Effector memory CD4-positive, alpha-beta T cell (primary cell): ENCODE data around the gene UMOD.

Source experiments
- DNase-seq, 3 donors: peaks; one replicate each; pipeline ENCODE4 v3.0.0-alpha.2; 2020
- H3K27ac ChIP-seq: 2 replicates; pipeline ENCODE4 v1.7.0; 2013; ENCODE audit warnings: mild to moderate bottlenecking, low read length, moderate library complexity; ENCODE audit not compliant: insufficient read depth, poor library complexity, severe bottlenecking
- H3K27me3 ChIP-seq: replicated peaks from 2 replicates; pipeline ENCODE4 v1.7.0; 2013; ENCODE audit warnings: mild to moderate bottlenecking, low read length; ENCODE audit not compliant: insufficient read depth, control insufficient read depth, poor library complexity, severe bottlenecking
- H3K36me3 ChIP-seq: 2 replicates; pipeline ENCODE4 v1.7.0; 2013; ENCODE audit warnings: mild to moderate bottlenecking, low read length, moderate library complexity; ENCODE audit not compliant: control insufficient read depth, insufficient read depth
- H3K4me1 ChIP-seq: 2 replicates; pipeline ENCODE4 v1.7.0; 2013; ENCODE audit warnings: low read length, mild to moderate bottlenecking; ENCODE audit not compliant: control insufficient read depth, insufficient read depth, poor library complexity, severe bottlenecking
- H3K4me3 ChIP-seq: 2 replicates; pipeline ENCODE4 v1.7.0; 2013; ENCODE audit warnings: low read length, low read depth, mild to moderate bottlenecking; ENCODE audit not compliant: insufficient read depth, poor library complexity, severe bottlenecking
- H3K9me3 ChIP-seq: 2 replicates; pipeline ENCODE4 v1.7.0; 2013; ENCODE audit warnings: mild to moderate bottlenecking, low read length, moderate library complexity; ENCODE audit not compliant: control insufficient read depth

The UMOD gene

DNA sequence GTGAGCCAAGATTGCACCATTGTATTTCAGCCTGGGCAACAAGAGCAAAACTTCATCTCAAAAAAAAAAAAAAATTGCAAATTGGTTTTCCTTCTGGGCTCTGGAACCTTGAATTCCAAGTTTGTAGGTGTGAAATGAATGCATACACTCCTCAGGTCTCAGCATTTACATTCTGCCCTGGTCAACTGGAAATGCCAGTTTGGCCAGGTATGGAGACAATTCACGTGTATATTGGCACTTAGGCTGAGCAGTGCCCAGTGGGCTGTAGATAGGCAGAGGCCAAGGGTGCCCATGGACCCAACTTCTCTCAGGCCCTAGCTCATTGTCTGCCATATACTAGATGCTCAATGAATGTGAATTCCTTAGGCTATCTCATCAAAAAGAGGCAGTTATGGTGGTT lies 36.3 kb upstream of the UMOD start:
- H3K36me3 ChIP-seq: no peaks in the 10 kb centered on the region
- H3K4me1 ChIP-seq: no peaks in the 10 kb centered on the region
- DNase-seq: no peak
- H3K27me3 ChIP-seq: no peaks in the 10 kb centered on the region
- H3K27ac ChIP-seq: no peak overlapping the region
- H3K9me3 ChIP-seq: no peaks in the 10 kb centered on the region
- H3K4me3 ChIP-seq: no peak overlapping the region

DNA sequence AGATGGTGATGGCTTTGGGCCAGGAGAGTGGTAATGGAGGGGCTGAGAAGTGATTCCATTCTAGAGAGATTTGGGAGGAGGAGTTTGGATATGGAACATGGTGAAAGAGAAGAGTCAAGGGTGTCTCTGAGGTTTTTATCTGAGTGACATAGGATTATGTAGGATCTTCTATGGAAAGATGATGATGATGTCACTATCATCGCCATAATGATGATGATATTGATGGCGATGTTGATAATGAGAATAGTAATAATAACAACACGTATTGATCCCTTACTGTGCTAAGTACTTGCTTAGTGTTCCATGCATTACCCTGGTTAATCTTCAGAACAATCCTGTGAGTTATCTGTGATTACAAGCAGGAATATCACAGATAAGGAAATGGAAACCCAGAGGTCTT lies 35.5 kb upstream of the UMOD start:
- Histone ChIP-seq H3K27me3 (no peaks in the 10 kb centered on the region), H3K27ac (no peak overlapping the region), H3K4me3 (no peak overlapping the region), H3K4me1 (no peaks in the 10 kb centered on the region), H3K36me3 (no peaks in the 10 kb centered on the region), H3K9me3 (no peaks in the 10 kb centered on the region)
- DNase-seq: no peak

DNA sequence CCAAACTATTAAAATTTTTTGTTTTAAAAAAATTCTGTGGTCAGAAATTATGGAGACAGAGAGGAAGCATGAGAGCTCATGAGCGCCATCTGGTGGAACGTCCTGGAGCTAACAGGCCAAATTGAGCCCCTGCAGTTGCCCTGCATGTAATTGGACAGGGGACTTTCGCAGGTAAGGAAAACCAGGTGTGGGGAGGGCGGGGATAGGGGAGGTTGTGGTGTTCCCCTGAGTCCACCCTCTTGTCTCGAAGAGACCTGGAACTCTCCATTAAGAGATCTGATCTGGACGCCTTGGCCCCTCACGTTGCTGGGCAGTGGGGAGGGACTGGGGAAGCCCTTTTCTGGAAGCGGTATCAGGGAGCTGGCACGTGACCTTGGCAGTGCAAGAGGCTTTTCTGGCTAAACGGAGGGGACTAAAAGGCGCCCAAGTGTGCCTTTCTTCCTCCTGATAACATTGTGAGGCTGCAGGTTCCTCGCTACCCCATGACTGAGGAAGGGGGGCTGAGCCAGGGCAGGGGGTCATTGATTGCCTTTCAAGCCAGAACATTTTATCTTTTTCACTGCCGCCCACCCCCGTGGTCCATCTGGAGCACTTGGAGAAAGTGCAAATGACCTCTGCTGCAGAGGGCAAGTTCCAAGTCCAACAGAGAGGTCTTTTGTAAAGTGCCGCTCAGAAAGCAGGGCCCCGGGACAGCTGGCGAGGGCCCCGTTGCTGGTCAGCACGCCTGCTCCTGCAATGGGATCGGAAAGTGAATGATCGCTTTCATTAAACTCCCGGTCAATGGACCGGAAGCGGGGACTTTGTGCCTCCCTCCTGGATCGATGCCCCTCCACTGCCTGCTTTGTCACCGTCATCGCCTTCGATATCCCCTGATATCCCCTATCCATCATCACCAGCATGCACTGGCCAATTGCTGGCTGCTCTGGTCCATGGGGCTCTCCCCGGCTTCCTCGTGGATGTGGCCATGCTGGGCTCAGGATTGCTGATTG lies 33.6 kb upstream of the UMOD start:
- H3K27ac ChIP-seq: no peak overlapping the region
- DNase-seq: peak in 2 of 3 donors; percentile 4 to 26
- H3K36me3 ChIP-seq: no peaks in the 10 kb centered on the region
- no peak overlapping the region for H3K4me3 ChIP-seq
- H3K9me3 ChIP-seq: no peaks in the 10 kb centered on the region
- no peaks in the 10 kb centered on the region for H3K4me1 ChIP-seq
- H3K27me3 ChIP-seq: no peaks in the 10 kb centered on the region

DNA sequence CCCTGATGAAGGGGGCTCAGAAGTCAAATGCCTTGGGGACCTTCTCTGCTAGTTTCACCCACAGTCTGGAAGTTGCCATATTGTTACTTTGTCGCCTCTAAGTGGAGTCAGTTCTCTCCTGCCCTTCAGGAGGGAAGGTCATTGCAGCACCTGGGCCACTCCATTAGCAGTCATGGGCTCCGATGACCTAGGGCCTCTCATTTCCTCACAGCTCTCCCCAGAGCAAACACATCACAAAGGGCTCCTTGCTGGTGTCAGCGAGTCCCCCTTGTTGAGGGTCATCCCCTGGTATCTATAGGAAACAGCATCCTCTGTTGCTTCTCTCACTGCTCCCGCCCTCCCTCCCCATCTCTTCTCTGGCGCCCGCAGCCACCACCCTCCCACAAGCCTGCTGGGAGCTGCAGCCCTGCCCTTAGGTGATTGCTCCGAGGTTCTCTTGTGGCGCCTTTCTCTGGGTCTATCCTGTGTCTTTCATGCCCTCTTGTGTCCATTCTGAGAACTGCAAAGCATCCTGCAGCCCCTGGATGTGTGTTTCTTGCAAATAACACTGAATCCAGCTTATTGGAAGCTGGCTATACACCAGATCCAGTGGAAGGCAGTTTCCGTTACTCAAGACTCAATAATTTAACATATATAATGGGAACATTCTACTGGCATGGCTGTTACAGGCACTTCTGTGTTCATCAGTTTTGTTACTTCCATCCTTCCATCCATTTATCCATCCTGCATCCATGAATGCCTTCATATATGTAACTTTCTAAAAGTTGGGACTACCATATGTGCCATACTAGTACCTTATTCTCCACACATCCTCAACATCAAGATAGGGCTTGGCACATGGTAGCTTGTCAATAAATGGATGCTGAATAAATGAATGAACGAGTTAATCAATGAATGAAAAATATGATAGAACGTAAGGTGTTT lies 30.9 kb upstream of the UMOD start:
- no peaks in the 10 kb centered on the region for H3K36me3 ChIP-seq
- no peaks in the 10 kb centered on the region for H3K4me1 ChIP-seq
- H3K9me3 ChIP-seq: no peaks in the 10 kb centered on the region
- H3K27ac ChIP-seq: no peak overlapping the region
- DNase-seq: peak in 1 of 3 donors; percentile 1
- H3K27me3 ChIP-seq: no peaks in the 10 kb centered on the region
- no peak overlapping the region for H3K4me3 ChIP-seq

DNA sequence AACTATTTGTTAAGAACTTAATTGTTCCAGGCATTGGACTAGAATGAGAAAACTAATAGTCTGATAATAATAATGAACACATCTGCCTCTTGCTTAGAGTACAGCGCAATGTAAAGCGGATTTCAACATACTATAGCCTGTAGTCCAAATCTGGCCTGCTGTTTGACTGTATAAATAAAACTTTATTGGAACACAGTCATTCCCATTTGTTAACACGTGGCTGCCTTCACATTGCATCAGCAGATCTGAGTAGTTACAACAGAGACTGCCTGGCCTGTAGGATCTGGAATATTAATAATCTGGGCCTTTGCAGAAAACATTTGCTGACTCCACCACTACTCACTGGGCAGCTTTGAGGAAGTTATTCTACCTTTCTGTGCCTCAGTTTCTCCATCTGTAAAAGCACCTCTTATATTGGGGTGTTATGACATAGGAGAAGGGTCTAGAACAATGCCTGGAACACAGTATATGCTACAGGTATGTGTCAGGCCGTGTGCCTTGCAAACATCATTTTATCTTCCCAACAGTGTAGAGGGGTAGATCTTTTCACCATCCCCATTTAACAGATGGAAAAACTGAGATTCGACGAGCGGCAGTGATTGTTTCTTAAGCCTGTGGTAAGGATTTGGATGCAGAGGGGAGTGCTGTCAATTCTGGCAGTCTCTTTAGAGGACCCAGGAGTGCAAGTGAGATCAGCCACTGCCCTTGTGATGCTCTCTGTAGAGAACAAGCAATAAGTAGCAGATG lies 29.9 kb upstream of the UMOD start:
- Histone ChIP-seq H3K9me3 (no peaks in the 10 kb centered on the region), H3K4me3 (no peak overlapping the region), H3K27ac (no peak overlapping the region), H3K36me3 (no peaks in the 10 kb centered on the region), H3K27me3 (no peaks in the 10 kb centered on the region), H3K4me1 (no peaks in the 10 kb centered on the region)
- DNase-seq: no peak

DNA sequence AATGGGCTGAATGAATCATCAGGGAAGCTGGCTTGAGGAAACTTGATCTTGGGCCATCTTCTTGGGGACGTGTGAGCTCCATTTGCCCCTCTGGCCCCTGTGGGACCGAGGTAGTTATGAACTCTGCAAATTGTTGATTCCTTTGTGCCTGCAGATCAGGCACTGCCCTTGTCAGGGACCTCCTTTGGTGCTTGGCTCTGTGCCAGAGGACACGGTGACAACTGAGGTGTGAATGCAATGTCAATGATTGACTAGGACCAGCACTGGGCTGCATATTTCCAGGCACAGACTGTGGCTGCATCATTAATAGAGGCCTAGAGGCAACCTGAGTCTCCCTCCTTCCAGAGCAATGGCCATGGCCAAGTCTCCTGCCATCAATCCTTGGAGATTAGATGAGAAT lies 28.3 kb upstream of the UMOD start:
- Histone ChIP-seq H3K4me1 (no peaks in the 10 kb centered on the region), H3K36me3 (no peaks in the 10 kb centered on the region), H3K27me3 (no peaks in the 10 kb centered on the region), H3K9me3 (no peaks in the 10 kb centered on the region), H3K4me3 (no peak overlapping the region), H3K27ac (no peak overlapping the region)
- no peak for DNase-seq

DNA sequence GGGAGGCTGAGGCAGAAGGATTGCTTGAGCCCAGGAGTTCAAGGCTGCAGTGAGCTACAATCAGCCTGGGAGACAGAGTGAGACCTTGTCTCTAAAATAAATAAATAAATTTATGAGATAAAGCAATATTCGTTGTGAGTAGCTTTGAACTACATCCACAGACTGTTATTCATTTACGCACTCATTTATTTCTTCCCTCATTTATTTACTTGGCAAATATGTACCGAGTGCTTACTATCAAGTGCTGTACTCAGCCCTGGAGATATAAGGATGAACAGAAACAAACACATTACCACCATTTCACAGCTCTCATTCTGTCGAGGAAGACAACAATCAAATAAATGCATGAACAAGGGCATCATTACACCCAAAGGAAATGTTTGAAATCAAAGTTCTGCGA lies 24.7 kb upstream of the UMOD start:
- no peaks in the 10 kb centered on the region for H3K27me3 ChIP-seq
- no peaks in the 10 kb centered on the region for H3K9me3 ChIP-seq
- no peak overlapping the region for H3K4me3 ChIP-seq
- no peak for DNase-seq
- H3K27ac ChIP-seq: no peak overlapping the region
- no peaks in the 10 kb centered on the region for H3K4me1 ChIP-seq
- H3K36me3 ChIP-seq: no peaks in the 10 kb centered on the region

DNA sequence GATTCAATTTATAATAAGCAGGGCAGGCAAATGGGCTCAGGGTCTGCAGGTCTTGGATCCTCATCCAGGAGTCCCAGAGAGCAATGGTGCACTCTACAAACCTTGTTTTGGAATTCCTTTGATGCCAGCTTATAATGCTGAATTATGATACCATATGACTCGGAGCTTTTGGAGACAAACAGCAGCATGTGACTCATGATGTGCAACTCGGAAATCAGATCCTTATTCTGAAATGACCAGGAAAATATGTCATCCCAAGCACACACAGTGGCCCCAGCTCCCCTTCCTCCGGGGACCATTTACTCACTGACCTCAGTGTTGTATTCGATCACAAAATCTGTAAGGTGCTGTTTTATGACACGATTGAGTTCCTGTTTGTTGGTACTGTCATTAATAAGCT lies 20.2 kb upstream of the UMOD start:
- H3K4me3 ChIP-seq: no peak overlapping the region
- H3K4me1 ChIP-seq: no peaks in the 10 kb centered on the region
- no peak overlapping the region for H3K27ac ChIP-seq
- no peaks in the 10 kb centered on the region for H3K27me3 ChIP-seq
- DNase-seq: no peak
- H3K36me3 ChIP-seq: no peaks in the 10 kb centered on the region
- H3K9me3 ChIP-seq: no peaks in the 10 kb centered on the region

DNA sequence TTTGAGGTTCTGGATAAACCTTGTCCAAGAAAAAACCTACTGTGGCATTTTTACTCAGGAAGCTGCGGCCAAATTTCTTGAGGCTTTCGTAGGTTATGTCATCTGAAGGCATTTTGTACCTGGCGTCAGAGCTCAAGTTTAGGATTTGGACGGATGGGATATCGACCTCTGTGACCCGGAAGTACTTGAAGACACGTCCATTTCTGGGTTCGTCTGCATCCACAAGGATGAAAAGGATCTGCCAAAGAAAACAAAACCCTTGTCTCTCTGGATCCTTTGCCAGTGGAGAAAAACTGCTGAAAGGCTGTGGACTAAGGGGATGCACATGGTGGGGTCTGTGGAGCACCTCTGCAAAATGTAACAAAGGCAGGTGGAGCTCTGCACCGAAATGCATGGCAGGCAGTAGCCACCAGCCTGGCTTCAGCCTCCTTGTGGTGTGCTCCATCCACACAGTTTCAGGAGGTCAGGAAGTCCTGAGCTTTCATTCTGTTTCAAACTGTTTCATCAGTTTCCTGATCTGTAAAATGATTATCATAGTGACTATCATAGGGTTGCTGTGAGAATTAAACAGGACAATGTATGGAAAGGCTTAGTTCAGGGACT lies 17.0 kb upstream of the UMOD start:
- Histone ChIP-seq H3K9me3 (no peaks in the 10 kb centered on the region), H3K4me1 (no peaks in the 10 kb centered on the region), H3K36me3 (no peaks in the 10 kb centered on the region), H3K27ac (no peak overlapping the region), H3K27me3 (no peaks in the 10 kb centered on the region), H3K4me3 (no peak overlapping the region)
- no peak for DNase-seq
